Measurements from ENCODE around the gene MEPCE.

MEPCE gene

GRCh38 chr7:100394077-100394476 is 35.6 kb upstream of the MEPCE start:
- no peaks in the 10 kb centered on the region for H4K20me1 ChIP-seq (ENCODE audit: control insufficient read depth, insufficient read depth, low read depth, low read length)
- H3K9me2 ChIP-seq (replicated peaks; ENCODE audit: control insufficient read depth, low read length) = no peaks in the 10 kb centered on the region
- no peaks in the 10 kb centered on the region for H3K79me2 ChIP-seq (ENCODE audit: control insufficient read depth, low read length)
- H3K9me3 ChIP-seq (ENCODE audit: control insufficient read depth, insufficient read depth, low read length) = no peaks in the 10 kb centered on the region
- no peaks in the 10 kb centered on the region for H3K27me3 ChIP-seq (ENCODE audit: control insufficient read depth, low read length)
- peak overlapping the region; percentile 37; the same call in 1 of the 2 replicates for H3K4me3 ChIP-seq (ENCODE audit: low read length)
- TF ChIP-seq CTCF (IDR thresholded peaks at IDR 0.05; ENCODE audit: low read depth, low read length, poor library complexity, severe bottlenecking) (peak; percentile 18), EZH2phosphoT487 (IDR thresholded peaks at IDR 0.05; ENCODE audit: borderline replicate concordance, low read length) (no peak)
- H3F3A ChIP-seq (ENCODE audit: control insufficient read depth, insufficient read depth) = peaks cover 11% of the 10 kb centered on the region
- H3K36me3 ChIP-seq (ENCODE audit: control insufficient read depth, low read length) = no peaks in the 10 kb centered on the region
- peak overlapping the region; percentile 3; the same call in 1 of the 2 replicates for H3K27ac ChIP-seq (ENCODE audit: low read depth, low read length)
- H3K4me2 ChIP-seq (ENCODE audit: low read length) = peak overlapping the region; percentile 54
- H3K4me1 ChIP-seq (ENCODE audit: control insufficient read depth, low read length) = peaks cover 58% of the 10 kb centered on the region

GRCh38 chr7:100396421-100396982 is 33.1 kb upstream of the MEPCE start:
- H3K4me3 ChIP-seq (ENCODE audit: low read length) = peak overlapping the region; percentile 48
- H3K9me2 ChIP-seq (replicated peaks; ENCODE audit: control insufficient read depth, low read length) = no peaks in the 10 kb centered on the region
- no peaks in the 10 kb centered on the region for H3K79me2 ChIP-seq (ENCODE audit: control insufficient read depth, low read length)
- H3K4me2 ChIP-seq (ENCODE audit: low read length) = peak overlapping the region; percentile 68
- peaks cover 62% of the 10 kb centered on the region for H3K4me1 ChIP-seq (ENCODE audit: control insufficient read depth, low read length)
- H3K9me3 ChIP-seq (ENCODE audit: control insufficient read depth, insufficient read depth, low read length) = no peaks in the 10 kb centered on the region
- no peaks in the 10 kb centered on the region for H4K20me1 ChIP-seq (ENCODE audit: control insufficient read depth, insufficient read depth, low read depth, low read length)
- TF ChIP-seq EZH2phosphoT487 (IDR thresholded peaks at IDR 0.05; ENCODE audit: borderline replicate concordance, low read length) (no peak), CTCF (IDR thresholded peaks at IDR 0.05; ENCODE audit: low read depth, low read length, poor library complexity, severe bottlenecking) (no peak)
- H3K36me3 ChIP-seq (ENCODE audit: control insufficient read depth, low read length) = no peaks in the 10 kb centered on the region
- H3K27ac ChIP-seq (ENCODE audit: low read depth, low read length) = peak overlapping the region; percentile 57
- H3F3A ChIP-seq (ENCODE audit: control insufficient read depth, insufficient read depth) = peaks cover 11% of the 10 kb centered on the region
- H3K27me3 ChIP-seq (ENCODE audit: control insufficient read depth, low read length) = no peaks in the 10 kb centered on the region

- peak overlapping the region; percentile 68 for H3K4me2 ChIP-seq (ENCODE audit: low read length)
- H3K27ac ChIP-seq (ENCODE audit: low read depth, low read length) = peak overlapping the region; percentile 57
- H3K4me3 ChIP-seq (ENCODE audit: low read length) = peak overlapping the region; percentile 48
- no peaks in the 10 kb centered on the region for H3K79me2 ChIP-seq (ENCODE audit: control insufficient read depth, low read length)
- H3K36me3 ChIP-seq (ENCODE audit: control insufficient read depth, low read length) = no peaks in the 10 kb centered on the region
- no peaks in the 10 kb centered on the region for H4K20me1 ChIP-seq (ENCODE audit: control insufficient read depth, insufficient read depth, low read depth, low read length)
- TF ChIP-seq EZH2phosphoT487 (IDR thresholded peaks at IDR 0.05; ENCODE audit: borderline replicate concordance, low read length) = no peak
- H3K9me2 ChIP-seq (replicated peaks; ENCODE audit: control insufficient read depth, low read length) = no peaks in the 10 kb centered on the region
- H3F3A ChIP-seq (ENCODE audit: control insufficient read depth, insufficient read depth) = peaks cover 11% of the 10 kb centered on the region
- H3K4me1 ChIP-seq (ENCODE audit: control insufficient read depth, low read length) = peaks cover 57% of the 10 kb centered on the region
- no peaks in the 10 kb centered on the region for H3K9me3 ChIP-seq (ENCODE audit: control insufficient read depth, insufficient read depth, low read length)
- no peaks in the 10 kb centered on the region for H3K27me3 ChIP-seq (ENCODE audit: control insufficient read depth, low read length)
Observed at GRCh38 chr7:100397315-100398081, 32.1 kb upstream of the MEPCE start.

- no peaks in the 10 kb centered on the region for H3K9me2 ChIP-seq (replicated peaks; ENCODE audit: control insufficient read depth, low read length)
- TF ChIP-seq EZH2phosphoT487 (IDR thresholded peaks at IDR 0.05; ENCODE audit: borderline replicate concordance, low read length) = no peak
- TF ChIP-seq CTCF (IDR thresholded peaks at IDR 0.05; ENCODE audit: low read depth, low read length, poor library complexity, severe bottlenecking) = no peak
- no peak overlapping the region for H3K27ac ChIP-seq (ENCODE audit: low read depth, low read length)
- no peaks in the 10 kb centered on the region for H3K79me2 ChIP-seq (ENCODE audit: control insufficient read depth, low read length)
- H3K9me3 ChIP-seq (ENCODE audit: control insufficient read depth, insufficient read depth, low read length) = no peaks in the 10 kb centered on the region
- no peak overlapping the region for H3K4me3 ChIP-seq (ENCODE audit: low read length)
- no peak overlapping the region for H3K4me2 ChIP-seq (ENCODE audit: low read length)
- H3K4me1 ChIP-seq (ENCODE audit: control insufficient read depth, low read length) = peaks cover 50% of the 10 kb centered on the region
- H3K27me3 ChIP-seq (ENCODE audit: control insufficient read depth, low read length) = no peaks in the 10 kb centered on the region
- no peaks in the 10 kb centered on the region for H3K36me3 ChIP-seq (ENCODE audit: control insufficient read depth, low read length)
- peaks cover 11% of the 10 kb centered on the region for H3F3A ChIP-seq (ENCODE audit: control insufficient read depth, insufficient read depth)
- H4K20me1 ChIP-seq (ENCODE audit: control insufficient read depth, insufficient read depth, low read depth, low read length) = no peaks in the 10 kb centered on the region
Observed at GRCh38 chr7:100398239-100398638, 31.4 kb upstream of the MEPCE start.

Measured in DOHH2 (cell line).